HG02973 (cell line): ENCODE results near the gene MYOD1.
A peak's percentile ranks its signal among the peaks of the same experiment; 100 is the strongest.

Experiments
- ATAC-seq: cut with Tn5 transposase; IDR thresholded peaks from one replicate; pipeline ENCODE4 v1.9.1; 2021; ENCODE audit warnings: moderate library complexity; ENCODE audit not compliant: unreplicated experiment

MYOD1 gene

GRCh38 chr11:17748761-17749721 is 29.7 kb downstream of the MYOD1 start:
- ATAC-seq = no peak

DNA sequence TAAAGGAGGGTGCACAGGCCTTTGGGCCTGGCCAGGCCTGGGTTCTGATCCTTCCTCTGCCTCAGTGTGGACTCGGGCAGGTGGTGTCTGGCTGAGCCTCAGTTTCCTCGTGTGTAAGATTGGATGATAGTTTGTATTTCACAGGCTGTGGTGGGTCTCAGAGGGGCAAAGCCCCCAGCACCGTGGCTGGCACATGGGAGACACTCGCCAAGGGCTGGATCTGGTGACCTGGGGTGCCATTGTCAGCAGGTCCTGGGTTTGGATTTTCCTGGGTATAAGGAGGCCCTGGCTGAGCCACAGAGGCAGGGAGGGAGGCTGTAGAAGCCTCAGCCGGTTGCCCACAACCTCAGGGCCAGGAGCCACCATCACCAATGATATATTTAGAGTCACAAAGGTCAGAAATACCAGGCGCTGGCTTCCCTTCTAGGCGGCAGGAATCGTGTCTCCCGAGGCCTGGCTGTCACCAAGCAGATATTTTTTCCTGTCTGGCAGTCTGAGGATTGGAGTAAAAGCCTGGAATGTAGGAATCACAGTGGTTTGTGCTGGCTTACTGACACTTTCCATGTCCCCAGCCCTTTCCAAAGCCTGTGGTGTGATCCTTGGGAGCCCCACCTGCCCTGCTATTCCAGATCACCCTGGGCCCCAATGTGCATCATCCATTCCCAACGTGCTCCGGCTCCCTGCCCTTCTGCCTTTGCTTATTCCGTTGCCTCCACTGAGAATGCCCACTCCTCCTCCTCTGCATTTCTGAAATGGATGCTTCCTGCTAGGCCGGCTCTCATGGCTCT is 30.8 kb downstream of the MYOD1 start:
- ATAC-seq = no peak

GRCh38 chr11:17750801-17751165 is 31.4 kb downstream of the MYOD1 start:
- no peak for ATAC-seq

DNA sequence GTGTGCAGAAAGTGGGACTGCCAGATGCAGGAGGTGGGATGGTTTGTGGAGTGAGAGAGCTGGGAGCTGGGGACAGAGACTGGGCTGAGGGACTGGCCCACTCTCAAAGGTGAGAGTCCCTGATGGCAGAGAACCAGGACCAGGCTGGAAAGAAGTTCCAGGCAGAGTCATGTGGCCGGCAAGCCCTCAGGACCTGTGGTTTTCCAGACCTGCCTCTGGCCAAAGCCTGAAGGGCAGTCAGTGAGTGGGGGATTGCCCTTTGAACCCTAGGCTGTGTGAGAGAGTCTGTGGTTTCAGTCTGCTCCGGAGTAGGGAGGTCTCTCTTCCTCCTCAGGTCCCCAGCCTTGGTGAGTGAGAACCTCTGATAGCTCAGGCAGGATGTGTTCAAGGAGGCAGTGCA is 32.2 kb downstream of the MYOD1 start:
- no peak for ATAC-seq

DNA sequence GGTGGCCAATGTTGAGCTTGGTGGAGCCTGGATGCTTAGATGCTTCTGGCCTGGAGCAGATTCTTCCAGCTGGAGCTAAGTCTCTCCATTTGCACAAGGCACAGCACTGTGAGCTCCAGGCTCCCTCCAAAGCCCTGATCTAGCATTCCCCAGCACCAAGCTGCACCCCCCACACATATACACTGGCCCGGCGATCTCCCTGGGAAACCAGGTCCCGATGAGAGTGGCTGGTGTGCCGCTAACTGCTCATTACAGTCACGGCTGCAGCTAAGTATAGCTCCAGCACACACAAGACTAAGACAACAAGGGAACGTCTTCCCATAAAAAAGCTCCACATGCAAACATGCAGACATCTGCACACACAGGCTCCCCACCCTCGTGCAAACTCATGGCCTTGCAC is 32.8 kb downstream of the MYOD1 start:
- no peak for ATAC-seq

- no peak for ATAC-seq
Observed at GRCh38 chr11:17753153-17753552, 33.8 kb downstream of the MYOD1 start.

DNA sequence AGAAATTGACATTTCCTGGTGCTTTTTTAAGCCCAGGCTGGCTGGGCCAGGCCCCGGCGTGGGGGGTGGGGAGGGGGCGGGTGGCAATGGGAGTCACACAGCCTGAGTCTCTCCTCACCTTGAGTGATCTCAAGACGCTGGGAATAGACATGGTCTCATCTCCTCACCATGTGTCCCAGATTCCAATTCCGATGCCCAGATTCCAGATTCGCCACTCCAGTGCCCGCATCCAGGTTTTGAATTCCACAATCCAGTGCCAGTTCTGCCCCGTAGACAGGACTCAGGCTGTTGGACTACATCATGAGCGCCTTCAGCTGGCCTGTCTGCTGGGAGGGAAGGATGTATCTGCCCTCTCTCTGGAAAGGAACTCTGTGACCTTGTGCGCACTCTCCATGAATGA is 34.3 kb downstream of the MYOD1 start:
- no peak for ATAC-seq

DNA sequence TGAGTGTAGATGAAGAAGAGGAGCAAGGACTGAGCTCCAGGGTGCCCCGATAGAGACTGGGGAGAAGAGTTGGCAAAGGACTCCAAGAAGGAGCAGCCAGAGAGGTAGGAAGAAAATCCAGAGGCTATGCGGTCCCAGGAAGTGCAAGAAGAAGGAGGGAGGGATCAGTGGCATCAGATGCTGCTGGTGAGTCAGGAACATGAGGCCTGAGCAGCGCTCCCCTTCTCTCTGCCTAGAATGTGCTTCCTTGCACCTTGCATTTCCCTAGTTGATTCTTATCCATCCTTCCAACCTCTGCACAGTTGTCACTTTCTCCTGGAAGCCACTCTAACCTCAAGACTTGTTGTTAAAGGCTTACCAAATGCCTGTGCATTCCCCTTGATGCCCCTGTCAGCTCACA is 36.5 kb downstream of the MYOD1 start:
- ATAC-seq = no peak

DNA sequence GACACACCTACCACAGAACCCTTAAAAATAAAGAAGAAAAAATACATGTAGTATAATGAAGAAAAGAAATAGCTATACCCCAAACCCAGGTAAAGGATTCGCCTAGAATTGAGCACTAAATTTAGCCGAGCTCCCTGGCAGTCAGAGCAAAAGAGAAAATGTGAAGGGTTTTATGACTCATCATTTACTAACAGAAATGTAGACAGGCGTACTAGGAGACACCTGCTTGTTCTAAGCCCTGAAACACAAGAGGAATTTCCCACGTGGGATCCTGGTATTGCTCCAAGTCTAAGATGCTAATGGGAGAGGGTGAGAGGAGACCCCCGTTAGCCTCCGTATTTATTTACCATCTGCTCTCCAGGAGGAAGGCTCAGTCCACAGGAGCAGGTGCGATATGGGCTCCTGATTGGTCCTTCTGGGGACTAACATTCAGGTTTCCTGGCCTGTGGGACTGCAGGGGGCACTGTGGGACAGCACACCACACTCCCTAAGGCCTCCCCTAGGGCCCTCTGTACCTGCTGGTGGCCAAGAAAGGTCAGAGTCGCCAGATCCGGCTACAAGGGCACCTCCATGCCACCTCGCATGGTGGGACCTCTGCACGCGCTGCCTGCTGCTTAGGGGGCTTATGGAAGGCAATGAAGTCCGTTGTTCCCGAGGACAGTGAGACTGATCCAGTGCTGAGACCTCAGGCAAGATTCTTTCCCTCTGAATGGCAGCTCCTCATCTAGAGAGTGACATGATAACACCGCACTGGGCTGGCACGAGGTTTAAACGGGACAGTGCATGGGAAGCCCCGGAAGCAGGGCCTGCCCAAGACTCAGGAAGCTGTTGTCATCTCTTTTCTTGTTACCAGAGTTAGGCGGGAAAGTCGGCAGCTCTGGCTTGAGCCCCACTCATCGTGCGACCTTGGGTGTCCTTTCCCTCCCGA is 41.0 kb downstream of the MYOD1 start:
- no peak for ATAC-seq

DNA sequence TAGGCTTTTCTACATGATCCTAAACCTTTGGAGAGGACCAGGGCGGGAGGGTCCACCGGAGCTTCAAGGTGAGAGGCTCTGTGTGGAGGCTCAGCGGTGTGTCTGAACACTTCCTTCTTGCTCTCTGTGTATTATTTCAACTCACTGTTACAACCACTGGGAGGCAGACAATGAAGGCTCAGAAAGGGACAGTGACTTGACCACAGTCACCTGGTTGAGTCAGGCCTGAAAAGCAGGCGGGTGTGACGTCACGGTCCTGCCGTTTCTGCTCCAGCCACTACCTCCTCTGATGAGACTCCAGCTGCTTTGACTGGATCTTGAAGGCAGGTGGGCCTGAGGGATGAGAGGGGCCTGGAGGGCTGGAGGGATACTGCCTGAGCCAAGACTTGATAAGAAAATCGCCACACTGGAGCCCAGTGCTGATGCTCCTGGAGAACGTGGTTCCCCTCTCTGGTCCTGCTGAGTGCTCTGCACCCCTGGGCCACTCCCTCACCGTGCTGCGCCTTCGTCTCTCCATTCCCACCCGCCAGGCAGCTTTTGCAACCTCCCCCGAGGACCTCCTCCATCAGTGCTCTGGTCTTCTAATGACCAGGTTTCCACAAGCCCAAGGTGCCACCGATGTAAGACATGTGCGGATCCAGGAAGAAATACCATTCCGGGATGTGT is 43.1 kb downstream of the MYOD1 start:
- ATAC-seq = peak; percentile 63

DNA sequence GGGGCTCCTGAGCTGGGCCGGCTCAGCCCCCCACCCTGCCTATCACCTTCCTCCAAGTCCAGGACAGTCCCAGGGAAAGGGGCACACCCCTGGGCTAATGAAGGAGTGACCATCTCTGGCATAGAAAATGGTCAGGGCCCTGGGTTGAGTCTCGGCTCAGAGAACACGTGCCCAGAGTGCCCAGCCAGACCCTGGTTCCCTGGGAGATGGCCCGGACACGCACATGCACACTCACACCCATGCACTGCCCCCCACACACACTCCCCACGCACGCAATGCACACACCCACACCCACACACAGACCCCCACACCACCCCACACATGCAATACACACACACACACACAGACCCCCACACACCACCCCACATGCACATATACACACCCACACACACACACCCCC is 43.9 kb downstream of the MYOD1 start:
- ATAC-seq = no peak

GRCh38 chr11:17763703-17764102 is 44.3 kb downstream of the MYOD1 start:
- no peak for ATAC-seq

DNA sequence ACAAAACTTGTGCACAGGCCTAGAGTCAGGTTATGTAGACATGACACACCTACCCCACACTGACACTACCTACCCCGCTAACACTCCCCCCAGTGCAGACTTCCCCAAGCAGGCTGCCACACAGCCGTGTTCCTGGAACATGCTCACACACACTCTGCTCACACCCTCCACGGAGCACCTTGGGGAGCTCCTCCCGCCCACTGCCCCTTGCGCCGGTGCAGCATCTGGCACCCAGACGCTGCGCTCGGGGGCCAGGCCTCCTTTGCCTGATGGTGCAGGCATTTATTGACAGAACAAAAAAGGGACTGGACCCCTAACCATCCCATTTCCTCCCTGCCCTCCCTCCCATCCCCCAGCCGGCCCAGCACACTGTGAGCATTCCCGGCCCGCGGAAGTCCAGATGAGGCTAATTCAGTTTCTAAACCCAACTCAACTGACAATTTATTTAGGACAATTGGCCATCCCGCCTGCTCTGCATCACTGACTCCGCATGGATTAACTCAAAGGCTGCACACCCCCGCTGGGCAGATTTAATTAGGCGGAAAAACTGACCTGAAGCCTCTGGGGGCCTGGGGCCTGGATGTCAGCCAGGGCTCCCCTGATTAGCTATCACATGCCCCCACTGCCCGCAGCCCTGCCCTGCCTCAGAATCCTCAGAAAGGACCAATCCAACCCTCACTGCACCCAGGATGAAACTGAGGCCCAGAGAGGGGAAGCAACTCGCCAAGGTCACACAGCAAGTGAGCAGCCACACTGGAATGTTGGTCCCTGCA is 45.3 kb downstream of the MYOD1 start:
- no peak for ATAC-seq

DNA sequence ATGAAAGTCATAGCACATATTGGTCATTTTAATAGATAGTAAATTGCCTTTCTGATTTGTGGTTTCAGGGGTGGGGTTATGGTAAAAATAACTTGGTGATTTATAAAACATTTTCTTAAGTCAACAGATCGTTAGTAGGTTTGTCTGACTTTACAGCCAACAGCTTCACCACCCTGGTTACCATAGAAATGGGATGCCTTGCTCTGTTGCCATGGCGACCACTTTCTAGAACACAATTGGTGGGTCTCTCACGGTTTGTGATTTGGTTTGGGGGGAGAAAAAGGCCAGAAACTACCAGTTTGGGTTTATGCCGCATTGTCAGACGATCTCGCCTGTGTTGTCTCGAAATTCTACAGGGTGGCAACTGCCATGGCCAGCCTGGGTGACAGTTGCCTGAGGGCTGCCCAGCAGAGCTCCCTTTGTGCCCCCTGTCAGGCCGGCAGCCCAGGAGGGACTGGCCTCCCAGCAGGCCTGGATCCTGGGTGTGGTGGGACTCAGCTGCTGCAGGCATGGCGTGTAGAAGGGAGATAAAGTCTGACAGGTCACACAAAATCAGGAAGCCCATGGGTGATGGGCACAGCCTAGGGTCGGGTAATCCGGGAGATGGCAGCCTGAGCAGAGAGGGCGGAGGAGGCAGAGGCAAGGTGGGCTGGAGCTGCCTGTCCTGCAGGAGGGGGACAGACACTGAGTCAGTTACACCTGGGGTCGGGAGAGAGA is 46.1 kb downstream of the MYOD1 start:
- ATAC-seq = no peak

DNA sequence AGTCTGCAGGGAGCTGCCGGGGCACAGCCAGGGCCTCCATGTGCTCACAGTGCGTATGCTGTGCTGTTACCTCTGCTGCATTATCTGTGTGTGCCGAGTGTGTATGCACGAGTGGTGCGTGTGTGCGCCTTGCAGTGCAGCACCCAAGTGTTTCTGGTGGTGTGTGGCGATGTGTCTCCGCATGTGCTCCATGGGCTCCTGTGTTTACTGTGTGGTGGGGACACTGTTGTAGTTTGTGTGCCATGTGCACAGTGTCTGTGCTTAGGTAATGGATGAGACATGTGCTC is 46.6 kb downstream of the MYOD1 start:
- no peak for ATAC-seq

GRCh38 chr11:17766590-17766989 is 47.2 kb downstream of the MYOD1 start:
- no peak for ATAC-seq

DNA sequence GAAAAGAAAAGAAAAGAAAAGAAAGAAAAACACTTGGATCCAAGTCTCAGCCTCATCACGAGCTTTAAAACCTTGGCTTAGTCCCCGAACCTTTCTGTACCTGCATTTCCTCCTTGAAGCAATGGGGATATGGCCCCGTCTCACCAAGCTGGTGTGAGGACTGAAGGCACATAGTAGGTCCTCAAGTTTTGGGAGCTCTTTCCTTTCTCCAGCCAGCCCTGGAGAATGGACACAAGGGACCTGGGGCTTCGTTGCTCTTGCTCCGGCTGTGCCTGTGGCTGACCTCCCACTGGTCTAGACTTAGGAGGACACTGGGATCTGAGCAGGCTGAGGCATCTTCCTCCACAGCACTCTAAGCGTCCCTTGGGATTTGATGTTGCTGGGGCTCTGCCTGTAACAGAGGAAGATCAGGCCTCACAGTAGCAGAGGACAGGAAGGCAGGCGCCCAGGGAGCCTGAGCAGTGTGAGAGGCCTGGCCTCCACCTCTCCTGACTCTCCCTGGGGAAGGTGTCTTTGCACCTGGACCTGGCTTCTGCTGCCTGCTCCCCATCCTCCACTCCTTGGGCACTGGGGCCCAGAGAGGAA is 48.0 kb downstream of the MYOD1 start:
- ATAC-seq = no peak

- no peak for ATAC-seq
Observed at GRCh38 chr11:17767914-17768313, 48.5 kb downstream of the MYOD1 start.

DNA sequence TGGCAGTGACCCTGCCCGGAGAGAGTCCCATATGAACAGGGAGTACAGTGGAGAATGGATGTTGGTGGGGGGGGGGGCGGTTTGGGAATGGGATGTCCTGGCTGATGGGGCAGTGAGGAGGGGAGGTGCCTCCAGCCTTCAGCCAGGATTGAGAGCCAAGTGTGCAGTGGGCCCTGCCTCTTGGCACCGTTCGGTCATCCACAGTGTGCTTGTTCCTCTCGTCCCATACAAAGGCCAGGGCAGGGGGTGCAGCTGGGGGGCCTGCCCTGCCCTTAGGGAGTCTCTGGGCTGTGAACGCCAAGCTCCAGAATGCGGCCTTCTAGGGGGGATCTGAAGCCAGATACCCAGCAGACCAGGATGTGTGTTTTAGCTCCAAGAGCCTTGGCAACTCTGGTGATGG is 49.2 kb downstream of the MYOD1 start:
- ATAC-seq = no peak
